Thyroid gland (tissue), 4 donors: Measurements from ENCODE around the gene PGLYRP3. TPM values are rescaled to one million over a fixed set of nuclear protein-coding genes. Genes with fewer than 3 reads are reported as not detected.

Experiments used
- DNase-seq, 2 donors: peaks; one replicate each; pipeline ENCODE4 v3.0.0-alpha.2; 2019
- H3K27ac ChIP-seq, 3 donors: fragments of 200-600 bp; sonication (generic); 1 replicate in 2 of 3; 2 replicates in 1 of 3; pipeline ENCODE4 v1.5.1; 2016 to 2019; ENCODE audit warnings: mild to moderate bottlenecking in 1 of 3, moderate library complexity in 1 of 3
- H3K27me3 ChIP-seq: fragments of 200-600 bp; sonication (generic); one replicate; pipeline ENCODE4 v1.5.1; 2019
- H3K36me3 ChIP-seq, 2 donors: fragments of 200-600 bp; sonication (generic); one replicate each; pipeline ENCODE4 v1.5.1; 2016 to 2019
- H3K4me1 ChIP-seq, 2 donors: fragments of 200-600 bp; sonication (generic); one replicate each; pipeline ENCODE4 v1.5.1; 2017 to 2019
- H3K4me3 ChIP-seq, 3 donors: fragments of 200-600 bp; sonication (generic); replicated peaks in 1 of 3; 1 replicate in 2 of 3; 2 replicates in 1 of 3; pipeline ENCODE4 v1.5.1; 2016; ENCODE audit warnings: mild to moderate bottlenecking in 1 of 3
- H3K9me3 ChIP-seq: fragments of 200-600 bp; sonication (generic); one replicate; pipeline ENCODE4 v1.5.1; 2017
- POLR2A ChIP-seq, 2 donors: fragments of 450-650 bp; IDR thresholded peaks; one replicate each; pipeline ENCODE4 v1.6.1; 2017; ENCODE audit warnings: antibody characterized with exemption in 2 of 2, mild to moderate bottlenecking in 2 of 2, moderate library complexity in 1 of 2
- WGBS, 2 donors: methylation state at CpG; one replicate each; pipeline ENCODE4 v1.1.5; 2017; 5-methylcytosine and 5-hydroxymethylcytosine counted together
- intact Hi-C: fragments of 100-400 bp; cut with DNase I; formaldehyde crosslinking; loops from one replicate; pipeline ENCODE4 v1.15.1; 2023
- total RNA-seq, 4 donors: library from RNA; depleted of rRNA; stranded (reverse); fragments of >200 nt; gene quantifications; one replicate each; pipeline ENCODE4 v1.2.3, GENCODE V29; 2016
- TF ChIP-seq, protein P1 (sequence below), 6 experiments: fragments of 200-600 bp in 3 of 6; fragments of 450-650 bp in 3 of 6; sonication (generic) in 3 of 6; IDR thresholded peaks; one replicate each; pipeline ENCODE4 v1.5.1; 2016 to 2019; ENCODE audit warnings: antibody characterized with exemption in 6 of 6, mild to moderate bottlenecking in 2 of 6, inconsistent platforms in 1 of 6, moderate library complexity in 1 of 6

Gene PGLYRP3
- total RNA-seq, 4 donors from 2014 or later, result not detected

GRCh38 chr1:153352523-153352922 lies 39.8 kb upstream of the PGLYRP3 start:
- H3K27me3 ChIP-seq, result no peaks in the 10 kb centered on the region
- WGBS, 2 donors, result 1% methylated on average over 4 of the region's 4 CpGs
- no peak overlapping the region for H3K27ac ChIP-seq
- TF ChIP-seq, protein P1, sequence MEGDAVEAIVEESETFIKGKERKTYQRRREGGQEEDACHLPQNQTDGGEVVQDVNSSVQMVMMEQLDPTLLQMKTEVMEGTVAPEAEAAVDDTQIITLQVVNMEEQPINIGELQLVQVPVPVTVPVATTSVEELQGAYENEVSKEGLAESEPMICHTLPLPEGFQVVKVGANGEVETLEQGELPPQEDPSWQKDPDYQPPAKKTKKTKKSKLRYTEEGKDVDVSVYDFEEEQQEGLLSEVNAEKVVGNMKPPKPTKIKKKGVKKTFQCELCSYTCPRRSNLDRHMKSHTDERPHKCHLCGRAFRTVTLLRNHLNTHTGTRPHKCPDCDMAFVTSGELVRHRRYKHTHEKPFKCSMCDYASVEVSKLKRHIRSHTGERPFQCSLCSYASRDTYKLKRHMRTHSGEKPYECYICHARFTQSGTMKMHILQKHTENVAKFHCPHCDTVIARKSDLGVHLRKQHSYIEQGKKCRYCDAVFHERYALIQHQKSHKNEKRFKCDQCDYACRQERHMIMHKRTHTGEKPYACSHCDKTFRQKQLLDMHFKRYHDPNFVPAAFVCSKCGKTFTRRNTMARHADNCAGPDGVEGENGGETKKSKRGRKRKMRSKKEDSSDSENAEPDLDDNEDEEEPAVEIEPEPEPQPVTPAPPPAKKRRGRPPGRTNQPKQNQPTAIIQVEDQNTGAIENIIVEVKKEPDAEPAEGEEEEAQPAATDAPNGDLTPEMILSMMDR (IDR thresholded peaks at IDR 0.05), result peak; percentile 62 to 93 (median 74)
- no peak for TF ChIP-seq POLR2A (IDR thresholded peaks at IDR 0.05)
- H3K4me1 ChIP-seq, result no peaks in the 10 kb centered on the region
- intact Hi-C loops, result loop anchor here (5.0 kb wide), 1 partner anchor 145 kb away; no protein-coding TSS in a partner anchor
- peak; percentile 53 to 64 for DNase-seq
- no peaks in the 10 kb centered on the region for H3K36me3 ChIP-seq
- H3K4me3 ChIP-seq, result no peak overlapping the region
- no peaks in the 10 kb centered on the region for H3K9me3 ChIP-seq

GRCh38 chr1:153350321-153350957 lies 37.7 kb upstream of the PGLYRP3 start:
- Histone ChIP-seq H3K9me3 (no peaks in the 10 kb centered on the region), H3K27ac (no peak overlapping the region), H3K27me3 (no peaks in the 10 kb centered on the region), H3K36me3 (no peaks in the 10 kb centered on the region), H3K4me1 (no peaks in the 10 kb centered on the region), H3K4me3 (no peak overlapping the region)
- WGBS, 2 donors, result 27 to 63% methylated on average over 1 of the region's 1 CpG
- no peak for DNase-seq
- intact Hi-C loops, result loop anchor here (5.0 kb wide), 1 partner anchor 147 kb away; no protein-coding TSS in a partner anchor
- TF ChIP-seq, protein P1 (IDR thresholded peaks at IDR 0.05), result no peak
- no peak for TF ChIP-seq POLR2A (IDR thresholded peaks at IDR 0.05)

- DNase-seq, result no peak
- no peaks in the 10 kb centered on the region for H3K9me3 ChIP-seq
- WGBS, 2 donors, result 52 to 56% methylated on average over 17 of the region's 17 CpGs
- intact Hi-C loops, result loop anchor here (5.0 kb wide), 1 partner anchor 148 kb away; no protein-coding TSS in a partner anchor
- no peak for TF ChIP-seq POLR2A (IDR thresholded peaks at IDR 0.05)
- TF ChIP-seq, protein P1 (IDR thresholded peaks at IDR 0.05), result no peak
- H3K27me3 ChIP-seq, result no peaks in the 10 kb centered on the region
- H3K36me3 ChIP-seq, result no peaks in the 10 kb centered on the region
- H3K4me3 ChIP-seq, result no peak overlapping the region
- H3K27ac ChIP-seq, result no peak overlapping the region
- H3K4me1 ChIP-seq, result no peaks in the 10 kb centered on the region
Observed at GRCh38 chr1:153349363-153350320, 36.9 kb upstream of the PGLYRP3 start.

- 60 to 70% methylated on average over 7 to 9 of the region's 10 CpGs for WGBS, 2 donors
- Histone ChIP-seq H3K4me3 (no peak within 1 kb of the TSS), H3K27ac (no peak within 1 kb of the TSS), H3K27me3 (no peaks in the 10 kb centered on the region), H3K36me3 (no peaks in the 10 kb centered on the region), H3K9me3 (no peaks in the 10 kb centered on the region), H3K4me1 (no peaks in the 10 kb centered on the region)
- TF ChIP-seq, protein P1 (IDR thresholded peaks at IDR 0.05), result no peak
- TF ChIP-seq POLR2A (IDR thresholded peaks at IDR 0.05), result no peak
- intact Hi-C loops, result no loop called here
- no peak for DNase-seq
Observed at GRCh38 chr1:153348511-153349362, 36.0 kb upstream of the PGLYRP3 start, which contains the start of gene PGLYRP4. PGLYRP4 (minus strand) TSS chr1:153348841; CDS start chr1:153347932, 909 bp downstream.
